GM18508 (cell line): Measurements from ENCODE around the gene FAM83E.

ENCODE experiments used
- ATAC-seq: cut with Tn5 transposase; IDR thresholded peaks from one replicate; pipeline ENCODE4 v1.9.1; 2021; ENCODE audit warnings: moderate number of reproducible peaks; ENCODE audit not compliant: insufficient read depth, unreplicated experiment

The FAM83E gene

GRCh38 chr19:48629599-48630295 lies 14.9 kb upstream of the FAM83E start:
- no peak for ATAC-seq

DNA sequence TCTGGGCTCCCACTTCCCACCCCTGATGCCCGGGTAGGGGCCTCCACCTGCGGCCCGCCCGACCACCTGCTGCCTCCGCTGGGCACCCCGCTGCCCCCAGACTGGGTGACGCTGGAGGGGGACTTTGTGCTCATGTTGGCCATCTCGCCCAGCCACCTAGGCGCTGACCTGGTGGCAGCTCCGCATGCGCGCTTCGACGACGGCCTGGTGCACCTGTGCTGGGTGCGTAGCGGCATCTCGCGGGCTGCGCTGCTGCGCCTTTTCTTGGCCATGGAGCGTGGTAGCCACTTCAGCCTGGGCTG lies 14.4 kb upstream of the FAM83E start:
- no peak for ATAC-seq

DNA sequence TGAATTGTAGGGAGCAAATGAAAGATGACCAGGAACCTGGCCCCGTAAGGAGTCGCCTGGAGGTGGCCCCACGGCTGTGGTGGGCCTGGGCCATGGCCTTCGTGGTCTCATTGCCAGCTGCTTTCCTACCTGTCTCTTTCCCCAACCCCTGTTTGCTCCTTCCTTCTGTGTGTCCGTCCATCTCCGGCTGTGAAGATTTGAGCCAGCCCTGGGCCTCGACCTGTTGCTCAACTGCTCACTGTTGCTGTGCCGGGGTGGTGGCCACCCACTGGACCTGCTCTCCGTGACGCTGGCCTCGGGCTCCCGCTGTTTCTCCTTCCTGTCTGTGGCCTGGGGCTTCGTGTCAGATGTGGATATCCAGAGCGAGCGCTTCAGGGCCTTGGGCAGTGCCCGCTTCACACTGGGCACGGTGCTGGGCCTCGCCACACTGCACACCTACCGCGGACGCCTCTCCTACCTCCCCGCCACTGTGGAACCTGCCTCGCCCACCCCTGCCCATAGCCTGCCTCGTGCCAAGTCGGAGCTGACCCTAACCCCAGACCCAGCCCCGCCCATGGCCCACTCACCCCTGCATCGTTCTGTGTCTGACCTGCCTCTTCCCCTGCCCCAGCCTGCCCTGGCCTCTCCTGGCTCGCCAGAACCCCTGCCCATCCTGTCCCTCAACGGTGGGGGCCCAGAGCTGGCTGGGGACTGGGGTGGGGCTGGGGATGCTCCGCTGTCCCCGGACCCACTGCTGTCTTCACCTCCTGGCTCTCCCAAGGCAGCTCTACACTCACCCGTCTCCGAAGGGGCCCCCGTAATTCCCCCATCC lies 13.8 kb upstream of the FAM83E start:
- ATAC-seq = no peak

DNA sequence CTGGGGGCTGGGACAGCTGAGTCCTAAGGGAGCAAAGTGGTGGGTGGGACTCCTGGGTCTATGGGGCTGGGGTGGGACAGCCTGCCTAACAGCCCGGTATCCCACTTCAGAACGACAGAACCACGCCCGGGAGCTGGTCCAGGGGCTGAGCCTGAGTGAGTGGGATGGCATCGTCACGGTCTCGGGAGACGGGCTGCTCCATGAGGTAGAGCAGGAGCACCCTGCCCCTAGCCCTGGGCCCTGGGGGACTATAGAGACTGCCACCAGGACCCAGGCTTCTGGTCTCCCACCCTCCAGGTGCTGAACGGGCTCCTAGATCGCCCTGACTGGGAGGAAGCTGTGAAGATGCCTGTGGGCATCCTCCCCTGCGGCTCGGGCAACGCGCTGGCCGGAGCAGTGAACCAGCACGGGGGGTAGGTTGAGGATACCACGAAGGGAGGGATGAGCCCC lies 13.0 kb upstream of the FAM83E start:
- ATAC-seq = no peak

DNA sequence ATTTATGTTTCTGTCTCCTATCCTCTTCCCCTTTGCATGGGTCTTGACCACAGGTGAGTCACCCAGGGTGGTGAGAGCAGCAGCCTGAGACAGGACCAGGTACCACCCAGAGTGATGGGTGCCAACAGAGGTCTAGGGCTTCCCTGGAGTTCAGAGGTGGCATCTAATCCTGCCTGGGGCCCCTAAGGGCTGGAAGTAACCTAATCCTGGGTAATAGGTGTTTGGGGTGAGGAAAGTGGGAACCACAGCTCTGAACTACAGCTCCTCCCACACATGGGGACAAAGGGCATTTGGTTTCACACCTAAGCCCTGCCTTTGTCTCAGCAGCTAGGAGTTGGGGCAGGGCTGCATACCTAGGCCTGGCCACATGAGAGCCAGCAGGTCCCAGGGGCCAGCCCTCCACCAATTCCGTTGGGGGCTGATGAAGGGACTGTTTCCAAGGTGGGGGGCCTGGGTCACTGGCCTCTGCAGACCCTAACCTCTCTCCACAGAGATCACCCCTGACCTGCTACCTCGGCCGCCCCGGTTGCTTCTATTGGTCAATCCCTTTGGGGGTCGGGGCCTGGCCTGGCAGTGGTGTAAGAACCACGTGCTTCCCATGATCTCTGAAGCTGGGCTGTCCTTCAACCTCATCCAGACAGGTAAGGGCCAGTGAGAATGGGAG lies 12.5 kb upstream of the FAM83E start:
- no peak for ATAC-seq

- ATAC-seq = no peak
Measured at GRCh38 chr19:48625891-48626327, 11.0 kb upstream of the FAM83E start.

DNA sequence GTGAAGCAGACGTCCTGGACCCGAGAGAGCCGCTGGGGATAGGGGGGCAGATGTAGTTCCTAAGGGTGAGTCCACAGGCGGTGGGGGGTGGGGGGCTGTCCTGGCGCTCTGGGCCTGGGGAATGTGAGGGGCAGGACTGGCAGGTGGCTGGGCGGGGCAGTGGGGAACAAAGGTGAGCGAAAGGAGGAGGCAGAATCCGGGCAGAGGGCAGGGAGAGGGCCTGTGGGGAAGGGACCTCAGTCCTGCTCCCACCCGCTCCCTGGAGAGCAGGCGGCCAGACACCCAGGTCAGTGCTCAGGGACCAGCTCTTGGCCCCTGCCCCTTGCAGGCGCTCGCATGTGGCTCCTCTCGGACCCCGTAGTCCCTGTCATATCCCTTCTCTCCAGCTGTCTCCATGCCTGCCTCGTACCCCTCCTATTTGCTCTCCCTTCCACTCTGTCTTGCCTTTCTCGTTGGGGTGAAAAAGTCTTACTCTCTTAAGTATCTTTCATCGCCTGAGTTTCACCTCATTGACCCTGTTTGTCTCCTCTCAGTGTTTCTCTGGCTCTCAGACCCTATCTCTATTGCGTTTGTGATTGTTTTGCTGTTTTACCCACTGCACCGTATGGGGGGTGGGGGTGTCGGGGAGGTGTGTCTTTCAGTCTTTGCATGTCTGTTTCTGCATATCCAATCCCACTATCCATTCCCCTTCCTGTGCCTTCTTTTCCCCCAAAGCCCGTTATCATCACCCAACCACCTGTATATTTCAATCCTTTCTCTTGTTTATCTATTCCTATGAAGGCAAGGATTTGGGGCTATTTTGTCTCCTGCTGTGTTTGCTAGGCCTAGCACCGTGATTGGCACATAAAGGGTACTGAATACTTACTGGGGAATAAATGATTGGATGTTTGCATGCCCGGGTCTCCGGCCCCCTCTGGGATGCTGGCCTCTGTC lies 10.2 kb upstream of the FAM83E start:
- no peak for ATAC-seq

DNA sequence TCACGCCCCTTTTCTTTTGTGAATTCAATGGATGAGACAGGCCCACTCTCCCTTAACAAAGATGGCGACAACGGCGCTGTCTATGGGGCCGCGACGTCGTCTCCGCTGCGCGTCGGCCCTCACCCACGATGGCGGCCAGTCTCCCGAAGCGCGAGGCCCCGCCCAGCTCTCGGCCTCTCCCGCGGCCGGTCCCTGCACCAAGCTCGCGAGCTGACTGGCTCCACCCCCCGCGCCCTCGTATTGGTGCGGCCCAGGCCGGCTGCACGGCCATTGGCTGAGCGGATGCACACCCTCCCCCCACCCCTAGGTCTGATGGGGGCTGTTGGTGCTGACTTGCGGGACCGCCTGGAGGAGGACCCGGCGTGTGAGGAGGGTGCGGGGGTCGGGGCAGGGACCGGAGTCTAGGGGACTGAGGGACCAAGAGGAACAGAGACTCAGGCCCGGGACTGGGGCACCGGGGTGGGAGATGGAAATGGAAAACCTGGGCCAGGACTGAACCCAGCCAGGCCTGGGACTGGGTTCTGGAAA lies 9.3 kb upstream of the FAM83E start:
- no peak for ATAC-seq

- ATAC-seq = no peak
Measured at GRCh38 chr19:48623556-48624066, 8.7 kb upstream of the FAM83E start.

GRCh38 chr19:48619692-48620585 lies 5.1 kb upstream of the FAM83E start:
- no peak for ATAC-seq

DNA sequence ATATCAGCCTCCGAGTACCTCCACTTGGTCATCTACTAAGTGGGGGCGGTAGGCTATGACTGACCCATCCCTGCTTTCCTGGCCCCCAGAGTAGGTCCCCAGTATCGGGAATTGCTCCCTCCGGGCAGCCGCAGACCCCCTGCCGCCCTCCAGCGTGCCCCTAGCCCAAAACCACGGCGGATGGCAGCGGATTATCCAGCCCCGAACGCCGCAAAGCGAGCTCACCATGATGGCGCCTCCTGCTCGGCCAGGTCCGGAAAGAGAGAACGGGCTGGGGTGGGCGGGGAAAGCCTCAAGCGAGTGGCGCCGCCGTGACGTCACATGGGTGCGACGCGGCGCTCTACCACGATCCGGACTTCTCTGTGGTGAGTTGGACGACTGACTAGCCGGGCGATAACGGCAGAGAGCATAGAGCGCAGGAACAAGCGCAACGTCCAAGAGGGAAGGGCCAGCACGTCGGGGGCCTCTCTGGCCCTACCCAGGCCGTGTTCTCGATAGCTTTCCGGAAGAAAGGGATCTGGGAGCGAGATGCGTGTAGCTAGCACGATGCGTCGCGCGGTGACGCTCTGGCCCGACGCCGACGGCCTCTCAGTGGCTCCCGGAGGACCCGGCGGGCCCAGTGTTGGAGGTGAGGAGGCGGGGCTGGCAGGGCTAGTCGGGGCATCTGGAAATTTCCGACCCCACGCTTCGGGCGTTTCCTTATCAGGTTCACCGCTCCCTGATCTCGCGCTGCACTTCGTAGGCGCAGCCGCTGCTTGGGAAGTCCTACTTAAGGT lies 4.2 kb upstream of the FAM83E start, which contains the start of the genes RPL18 and SPHK2:
Gene RPL18, minus strand, starts transcription at position 263 of the 776 bp plus-strand sequence. Its CDS starts 35 bp downstream, at position 228.
Gene SPHK2, plus strand, starts transcription at position 591 of the 776 bp plus-strand sequence. CDS start 1,009 bp downstream, outside the sequence.
- ATAC-seq = peak; percentile 76

GRCh38 chr19:48618278-48618915 lies 3.5 kb upstream of the FAM83E start:
- no peak for ATAC-seq

- no peak for ATAC-seq
Measured at GRCh38 chr19:48617146-48617937, 2.5 kb upstream of the FAM83E start.

GRCh38 chr19:48616491-48617056 lies 1.7 kb upstream of the FAM83E start:
- no peak for ATAC-seq

DNA sequence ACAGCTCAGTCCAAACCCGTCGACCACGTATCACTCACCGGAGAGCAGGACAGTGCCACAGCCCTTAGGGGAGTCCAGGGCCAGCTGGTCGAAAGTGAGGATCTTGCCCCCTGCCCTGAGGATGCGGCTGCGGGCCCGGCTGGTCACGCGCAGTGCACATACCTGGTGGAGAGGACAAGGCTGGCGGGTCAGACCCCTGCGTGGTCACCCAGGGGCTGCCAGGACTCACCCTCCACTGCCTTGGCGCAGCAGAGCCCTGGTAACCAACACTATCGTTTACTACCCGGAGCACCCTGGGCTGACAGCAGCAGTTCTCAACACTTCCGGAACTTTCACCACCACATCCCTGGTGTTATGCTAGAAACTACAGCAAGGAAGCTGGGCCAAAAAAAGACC lies 1.2 kb upstream of the FAM83E start:
- ATAC-seq = no peak
